Measurements from ENCODE around the gene CRYBG3. TPM values are rescaled to one million over a fixed set of nuclear protein-coding genes. Genes with fewer than 3 reads are reported as not detected.

The CRYBG3 gene
- total RNA-seq, 1 donor from 2014 or later: 13.4 TPM

DNA sequence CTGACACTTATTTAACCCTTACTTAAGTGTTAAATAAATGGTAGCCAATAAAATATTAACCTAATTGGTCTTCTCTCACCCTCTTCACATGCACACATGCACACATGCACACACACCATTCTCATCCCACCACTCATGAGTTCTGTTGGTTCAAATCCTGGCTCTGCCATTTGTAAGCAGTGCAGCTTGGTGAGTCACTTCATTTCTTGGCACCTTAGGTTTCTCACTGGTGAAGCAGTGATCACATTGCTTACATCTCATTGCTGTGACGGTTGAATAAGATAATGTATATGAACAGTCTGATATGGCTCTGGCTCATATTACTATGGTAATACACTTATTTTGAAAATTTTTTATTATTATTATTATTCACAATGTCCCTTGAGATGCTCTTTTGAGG lies 116.6 kb downstream of the CRYBG3 start:
- Histone ChIP-seq H3K27me3 (ENCODE audit: control insufficient read depth, insufficient read depth, low read length) (no peaks in the 10 kb centered on the region), H3K4me3 (ENCODE audit: low read depth, low read length) (no peak overlapping the region), H3K36me3 (ENCODE audit: control insufficient read depth, insufficient read depth, low read length) (peaks cover 3% of the 10 kb centered on the region)
- FAIRE-seq (no peak), DNase-seq (ENCODE audit: low read depth) (no peak)
- TF ChIP-seq, protein P1, sequence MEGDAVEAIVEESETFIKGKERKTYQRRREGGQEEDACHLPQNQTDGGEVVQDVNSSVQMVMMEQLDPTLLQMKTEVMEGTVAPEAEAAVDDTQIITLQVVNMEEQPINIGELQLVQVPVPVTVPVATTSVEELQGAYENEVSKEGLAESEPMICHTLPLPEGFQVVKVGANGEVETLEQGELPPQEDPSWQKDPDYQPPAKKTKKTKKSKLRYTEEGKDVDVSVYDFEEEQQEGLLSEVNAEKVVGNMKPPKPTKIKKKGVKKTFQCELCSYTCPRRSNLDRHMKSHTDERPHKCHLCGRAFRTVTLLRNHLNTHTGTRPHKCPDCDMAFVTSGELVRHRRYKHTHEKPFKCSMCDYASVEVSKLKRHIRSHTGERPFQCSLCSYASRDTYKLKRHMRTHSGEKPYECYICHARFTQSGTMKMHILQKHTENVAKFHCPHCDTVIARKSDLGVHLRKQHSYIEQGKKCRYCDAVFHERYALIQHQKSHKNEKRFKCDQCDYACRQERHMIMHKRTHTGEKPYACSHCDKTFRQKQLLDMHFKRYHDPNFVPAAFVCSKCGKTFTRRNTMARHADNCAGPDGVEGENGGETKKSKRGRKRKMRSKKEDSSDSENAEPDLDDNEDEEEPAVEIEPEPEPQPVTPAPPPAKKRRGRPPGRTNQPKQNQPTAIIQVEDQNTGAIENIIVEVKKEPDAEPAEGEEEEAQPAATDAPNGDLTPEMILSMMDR (IDR thresholded peaks at IDR 0.05; ENCODE audit: insufficient read depth, low read length, severe bottlenecking): no peak

DNA sequence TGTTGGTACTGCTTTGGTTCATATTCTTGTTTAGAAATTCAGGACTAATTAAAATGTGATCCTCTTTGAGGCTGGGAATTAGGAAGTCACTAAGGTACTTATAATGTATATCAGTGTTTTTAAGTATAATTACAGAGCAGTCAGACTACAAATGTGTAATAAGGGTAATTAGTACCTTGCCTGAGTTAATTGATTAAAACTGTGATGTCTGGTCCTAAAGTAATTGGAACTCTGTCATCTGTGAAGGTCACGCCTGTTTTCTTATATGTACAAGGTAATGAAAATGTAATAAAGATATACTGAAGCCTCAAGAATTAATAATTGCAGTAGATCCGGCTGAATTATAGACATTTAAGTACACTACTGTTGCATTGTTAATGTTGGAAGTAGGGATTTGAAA lies 117.6 kb downstream of the CRYBG3 start:
- DNase-seq (ENCODE audit: low read depth) (no peak), FAIRE-seq (no peak)
- TF ChIP-seq, protein P1 (IDR thresholded peaks at IDR 0.05; ENCODE audit: insufficient read depth, low read length, severe bottlenecking): no peak
- peaks cover 3% of the 10 kb centered on the region for H3K36me3 ChIP-seq (ENCODE audit: control insufficient read depth, insufficient read depth, low read length)
- H3K27me3 ChIP-seq (ENCODE audit: control insufficient read depth, insufficient read depth, low read length): no peaks in the 10 kb centered on the region
- no peak overlapping the region for H3K4me3 ChIP-seq (ENCODE audit: low read depth, low read length)

DNA sequence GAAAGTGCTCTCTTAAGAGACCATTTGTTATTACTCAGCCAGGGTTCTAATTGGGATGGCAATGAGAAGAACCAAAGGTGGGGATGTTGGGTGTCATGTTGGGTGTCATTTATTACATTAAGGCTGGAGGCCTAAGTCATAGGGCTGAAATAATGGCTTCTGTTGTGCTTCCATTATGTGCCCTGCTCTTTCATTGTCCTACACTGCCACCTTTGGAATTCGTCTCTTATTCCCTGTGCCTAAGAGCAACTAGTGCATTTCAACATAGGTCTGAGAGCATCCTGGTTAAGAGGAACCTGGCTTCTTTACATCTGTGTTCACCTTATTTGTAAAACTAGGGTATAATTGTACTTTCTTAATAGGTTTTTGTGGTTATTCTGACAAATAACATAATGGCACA lies 118.2 kb downstream of the CRYBG3 start:
- FAIRE-seq (no peak), DNase-seq (ENCODE audit: low read depth) (peak; percentile 37)
- Histone ChIP-seq H3K36me3 (ENCODE audit: control insufficient read depth, insufficient read depth, low read length) (peaks cover 5% of the 10 kb centered on the region), H3K4me3 (ENCODE audit: low read depth, low read length) (no peak overlapping the region), H3K27me3 (ENCODE audit: control insufficient read depth, insufficient read depth, low read length) (no peaks in the 10 kb centered on the region)
- TF ChIP-seq, protein P1 (IDR thresholded peaks at IDR 0.05; ENCODE audit: insufficient read depth, low read length, severe bottlenecking): peak; percentile 5

- no peak for DNase-seq (ENCODE audit: low read depth)
- TF ChIP-seq, protein P1 (IDR thresholded peaks at IDR 0.05; ENCODE audit: insufficient read depth, low read length, severe bottlenecking): no peak
- Histone ChIP-seq H3K4me3 (ENCODE audit: low read depth, low read length) (no peak overlapping the region), H3K27me3 (ENCODE audit: control insufficient read depth, insufficient read depth, low read length) (no peaks in the 10 kb centered on the region), H3K36me3 (ENCODE audit: control insufficient read depth, insufficient read depth, low read length) (peaks cover 11% of the 10 kb centered on the region)
- no peak for FAIRE-seq
Measured at GRCh38 chr3:97942801-97943546, 121.2 kb downstream of the CRYBG3 start.

GRCh38 chr3:97948351-97949109 lies 126.7 kb downstream of the CRYBG3 start:
- TF ChIP-seq, protein P1 (IDR thresholded peaks at IDR 0.05; ENCODE audit: insufficient read depth, low read length, severe bottlenecking): no peak
- peak; percentile 60 for FAIRE-seq
- H3K36me3 ChIP-seq (ENCODE audit: control insufficient read depth, insufficient read depth, low read length): peaks cover 16% of the 10 kb centered on the region
- H3K4me3 ChIP-seq (ENCODE audit: low read depth, low read length): no peak overlapping the region
- DNase-seq (ENCODE audit: low read depth): no peak
- no peaks in the 10 kb centered on the region for H3K27me3 ChIP-seq (ENCODE audit: control insufficient read depth, insufficient read depth, low read length)

Measured in bronchial epithelial cell (primary cell).